Measurements from ENCODE around the gene PRMT7.

The PRMT7 gene

GRCh38 chr16:68350813-68351350 is 40.1 kb downstream of the PRMT7 start:
- DNase-seq, result no peak

GRCh38 chr16:68351463-68351862 is 40.6 kb downstream of the PRMT7 start:
- DNase-seq, result no peak

- no peak for DNase-seq
These were observed 41.2 kb downstream of the PRMT7 start for GRCh38 chr16:68351991-68352431.

DNA sequence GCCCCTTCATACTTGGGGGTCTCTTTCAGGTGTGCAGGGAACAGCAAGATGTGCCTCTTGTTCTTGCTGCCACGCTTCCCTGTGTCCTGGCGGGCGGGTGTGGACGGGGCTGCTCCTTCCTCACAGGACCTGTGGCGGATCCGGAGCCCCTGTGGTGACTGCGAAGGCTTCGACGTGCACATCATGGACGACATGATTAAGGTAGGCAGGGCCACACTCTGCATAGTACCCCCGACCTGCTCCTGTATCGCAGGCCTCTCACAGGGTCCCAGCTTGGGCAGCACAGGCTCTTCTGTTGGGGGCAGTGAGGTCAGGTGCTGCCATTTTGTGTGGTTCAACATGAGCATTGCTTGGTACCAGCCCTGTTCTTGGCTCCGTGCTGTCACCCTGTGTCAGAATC is 42.5 kb downstream of the PRMT7 start:
- DNase-seq, result no peak

GRCh38 chr16:68354816-68355215 is 44.0 kb downstream of the PRMT7 start:
- DNase-seq, result no peak

GRCh38 chr16:68355447-68356248 is 44.8 kb downstream of the PRMT7 start:
- DNase-seq, result peak in 1 of 2 experiments; percentile 5

GRCh38 chr16:68356249-68356918 is 45.6 kb downstream of the PRMT7 start:
- peak; percentile 93 to 94 for DNase-seq

DNA sequence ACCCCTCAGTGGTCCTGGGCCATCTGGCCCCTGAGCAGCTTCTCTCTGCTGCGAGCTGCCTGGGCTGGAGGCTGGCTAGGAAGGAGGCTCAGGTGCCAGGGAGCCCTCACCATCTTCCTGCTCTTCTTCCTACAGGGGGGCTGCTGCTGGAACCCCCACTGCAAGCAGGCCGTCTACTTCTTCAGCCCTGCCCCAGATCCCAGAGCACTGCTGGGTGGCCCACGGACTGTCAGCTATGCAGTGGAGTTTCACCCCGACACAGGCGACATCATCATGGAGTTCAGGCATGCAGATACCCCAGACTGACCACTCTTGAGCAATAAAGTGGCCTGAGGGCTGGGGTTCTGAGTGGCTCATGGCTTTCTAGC is 46.1 kb downstream of the PRMT7 start:
- DNase-seq, result no peak

DNA sequence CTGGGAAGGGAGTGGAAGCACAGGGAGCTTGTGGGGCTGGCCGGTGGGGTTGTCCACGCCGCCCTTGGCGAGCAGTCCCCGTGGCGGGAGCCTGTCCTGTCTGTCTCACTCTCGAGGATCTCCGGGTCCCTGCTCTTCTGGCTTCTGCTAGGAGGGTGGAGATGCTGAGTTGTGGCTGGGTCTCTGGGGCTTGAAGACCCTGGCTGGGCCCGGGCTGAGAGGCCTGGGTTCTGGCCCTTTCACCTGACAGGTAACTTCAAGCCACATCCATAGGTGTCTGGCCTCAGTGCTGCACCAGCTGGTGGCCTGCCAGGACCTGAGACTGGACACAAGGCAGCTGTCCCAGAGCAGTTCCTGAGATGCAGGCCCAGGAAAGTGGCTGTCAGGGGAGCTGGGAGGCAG is 46.7 kb downstream of the PRMT7 start:
- DNase-seq, result no peak

DNA sequence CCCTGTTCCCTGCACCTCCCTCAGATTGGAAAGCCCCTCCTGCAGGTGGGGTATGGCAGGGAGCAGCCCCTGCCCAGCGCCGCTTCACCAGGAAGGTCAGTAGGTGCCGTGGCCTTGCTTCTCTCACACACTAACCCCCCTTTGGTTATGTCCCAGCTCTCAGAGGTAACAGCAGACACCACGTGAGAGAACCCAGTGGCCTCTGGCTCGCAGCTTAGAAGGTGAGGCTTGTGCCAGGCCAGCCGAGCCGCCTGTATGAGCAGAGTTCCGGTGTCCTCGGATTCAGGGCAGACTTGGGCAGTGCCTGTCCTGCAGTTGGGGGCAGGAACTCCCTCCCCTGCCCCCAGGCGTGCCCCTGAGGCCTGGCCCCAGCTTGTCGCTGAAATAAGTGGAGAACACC is 47.1 kb downstream of the PRMT7 start:
- DNase-seq, result no peak

- no peak for DNase-seq
These were observed 48.1 kb downstream of the PRMT7 start for GRCh38 chr16:68358951-68359350.

DNA sequence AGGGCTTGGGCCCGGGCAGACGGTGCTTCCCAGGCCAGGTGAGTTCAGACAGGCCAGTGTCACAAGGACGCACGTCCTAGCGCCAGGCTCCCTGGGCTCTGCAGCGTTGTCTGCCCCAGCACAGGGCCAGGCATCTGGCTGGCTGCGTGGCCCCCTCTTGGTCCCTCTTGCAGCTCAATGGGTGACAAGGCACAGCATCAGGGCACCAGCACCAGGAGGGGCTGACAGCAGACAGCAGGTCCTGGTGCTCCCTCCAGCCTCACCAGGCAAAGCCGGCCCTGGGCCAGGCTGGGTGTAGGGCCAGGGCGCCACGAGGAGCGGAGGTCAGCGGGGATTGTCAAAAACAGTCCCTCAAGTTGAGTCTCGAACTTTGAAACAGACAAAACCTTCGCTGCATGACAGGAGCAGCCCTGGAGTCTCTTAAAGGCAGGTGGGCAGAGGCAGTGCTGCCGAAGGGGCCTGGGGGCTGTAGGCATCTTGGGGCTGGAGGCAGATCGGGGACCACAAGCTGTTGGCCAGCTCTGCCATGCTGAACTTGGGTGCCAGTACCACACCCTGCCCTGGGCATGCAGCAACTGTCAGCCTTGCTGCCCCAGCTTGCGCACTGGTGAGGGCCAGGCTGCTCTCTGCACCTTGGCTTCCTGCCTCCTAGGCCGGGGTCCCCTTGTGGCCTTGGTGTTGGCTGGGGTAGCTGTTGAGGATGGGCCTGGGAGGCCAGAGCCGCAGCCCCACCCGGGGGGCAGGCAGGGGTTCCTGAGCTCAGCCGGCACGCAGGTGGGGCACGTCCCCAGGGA is 48.8 kb downstream of the PRMT7 start:
- DNase-seq, result no peak

DNA sequence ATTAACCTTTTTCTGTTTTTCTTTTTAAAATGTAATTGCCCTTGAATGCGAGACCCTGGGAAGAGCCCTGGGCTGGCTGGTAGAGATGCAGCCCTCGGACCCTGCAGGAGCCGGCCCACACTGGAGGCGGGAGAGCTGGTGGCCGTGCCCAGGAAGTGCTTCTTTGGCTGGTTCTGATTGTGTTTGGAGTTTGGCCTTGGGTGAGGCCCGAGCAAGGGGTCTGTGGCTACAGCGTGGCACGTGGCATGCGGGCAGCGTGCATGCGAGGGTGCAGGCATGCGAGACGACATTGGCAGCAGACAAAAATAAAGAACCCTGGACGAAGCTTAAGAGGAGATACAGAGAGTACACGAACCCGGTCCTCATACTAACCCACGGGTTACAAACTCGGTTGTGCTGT is 49.7 kb downstream of the PRMT7 start:
- DNase-seq, result no peak

- DNase-seq, result no peak
These were observed 50.1 kb downstream of the PRMT7 start for GRCh38 chr16:68360956-68361355.

DNA sequence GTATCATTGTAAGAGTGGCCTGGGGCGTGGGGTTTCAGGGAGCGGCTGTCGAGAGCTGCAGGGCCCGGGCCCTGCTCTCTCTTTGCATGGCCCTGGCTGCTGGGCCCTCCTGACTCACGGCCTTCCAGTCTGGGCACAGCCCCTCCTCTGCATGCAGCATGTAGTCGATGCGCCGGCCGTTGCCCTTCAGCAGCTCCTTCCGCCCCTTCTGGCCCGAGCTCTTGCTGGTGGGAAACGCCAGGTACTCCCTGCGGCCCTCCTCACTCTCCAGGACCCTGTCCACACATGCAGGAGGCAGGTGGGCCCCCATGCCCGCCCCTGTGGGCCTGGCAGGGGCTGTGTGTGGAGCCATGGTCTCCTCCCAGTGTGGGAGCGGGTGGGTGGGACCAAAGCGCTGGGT is 50.7 kb downstream of the PRMT7 start:
- no peak for DNase-seq

GRCh38 chr16:68362262-68362913 is 51.6 kb downstream of the PRMT7 start:
- no peak for DNase-seq

- DNase-seq, result no peak
These were observed 52.3 kb downstream of the PRMT7 start for GRCh38 chr16:68362947-68363657.

DNA sequence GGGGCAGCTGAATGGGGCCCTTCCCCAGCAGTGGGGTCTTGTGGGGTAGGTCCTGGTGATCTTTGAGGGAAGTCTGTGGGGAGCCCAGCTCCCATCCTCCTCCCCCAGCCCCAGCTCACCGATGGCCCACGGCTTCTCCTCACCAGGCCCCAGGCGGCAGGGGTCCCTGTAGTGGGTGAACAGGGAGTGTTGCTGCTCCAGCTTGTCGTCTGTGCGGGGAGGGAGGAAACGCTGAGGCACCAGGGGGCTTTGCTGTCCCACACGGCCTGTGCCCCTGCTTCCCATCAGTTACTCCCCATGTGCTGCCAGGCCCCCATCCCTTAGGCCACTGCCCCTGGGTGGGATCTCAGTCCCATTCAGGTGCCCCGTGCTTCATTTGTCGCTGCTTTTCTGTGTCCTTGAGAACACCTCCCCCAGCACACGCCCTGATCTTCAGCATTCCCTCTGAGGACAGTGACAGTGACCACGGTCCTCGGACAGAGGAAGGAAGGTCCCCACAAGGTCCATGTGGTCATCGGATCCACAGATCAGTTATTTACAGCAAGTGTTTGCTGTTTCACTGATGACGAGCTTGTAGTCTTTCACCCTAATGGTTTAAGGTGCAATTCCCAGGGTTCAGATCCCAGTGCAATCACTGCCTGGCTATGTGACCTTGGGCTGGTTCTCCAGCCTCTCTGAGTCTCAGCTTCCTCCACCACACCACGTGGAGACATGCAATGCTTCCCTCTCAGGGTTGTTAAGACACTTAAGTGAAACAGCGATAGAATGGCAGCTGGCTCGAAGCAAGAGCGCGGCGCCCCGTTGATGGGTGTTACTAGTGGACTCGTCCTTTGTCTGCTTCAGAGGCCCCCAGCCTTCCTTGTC is 53.1 kb downstream of the PRMT7 start:
- DNase-seq, result no peak

GRCh38 chr16:68364561-68364998 is 53.8 kb downstream of the PRMT7 start:
- DNase-seq, result no peak

DNA sequence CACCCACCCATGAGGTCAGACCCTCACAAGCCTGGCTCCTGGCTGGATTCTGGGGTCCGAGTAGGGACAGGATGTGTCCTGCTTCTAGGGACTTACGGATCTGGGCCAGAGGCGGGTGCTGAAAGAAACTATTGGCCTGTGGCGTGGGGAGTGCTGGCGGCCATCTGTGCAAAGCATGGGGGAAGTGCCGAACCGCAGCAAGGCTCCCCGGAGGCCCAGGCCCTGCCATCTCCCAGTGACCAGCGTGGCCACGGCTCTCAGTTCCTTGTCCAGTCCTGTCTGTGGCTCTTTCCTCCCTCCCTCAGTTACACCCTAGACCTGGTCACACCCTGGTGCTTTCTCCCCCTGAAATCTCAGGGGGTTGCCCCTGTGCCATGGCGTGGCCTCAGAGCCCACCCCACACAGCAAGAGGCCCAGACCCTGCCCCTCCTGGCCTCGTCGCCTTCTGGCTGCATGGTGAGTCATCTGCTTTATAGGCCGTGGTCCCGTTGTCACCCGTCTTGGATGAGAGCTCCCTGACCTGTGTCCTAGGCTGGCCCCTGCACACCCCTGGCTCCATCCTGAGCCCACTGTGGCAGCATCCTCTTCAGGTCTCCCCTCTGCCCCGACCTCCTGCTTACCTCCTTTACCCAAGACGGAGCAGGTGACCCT is 54.5 kb downstream of the PRMT7 start:
- DNase-seq, result no peak

GRCh38 chr16:68366062-68366461 is 55.2 kb downstream of the PRMT7 start:
- no peak for DNase-seq
